Panc1 (cell line): Measurements from ENCODE around the gene PLCH2. TPM values are rescaled to one million over a fixed set of nuclear protein-coding genes. Genes with fewer than 3 reads are reported as not detected.

Experiments
- ATAC-seq: fragments of 200-7000 bp; cut with Tn5 transposase; 2 replicates; pipeline ENCODE4 v1.9.1; 2020; ENCODE audit warnings: mild to moderate bottlenecking, moderate library complexity
- BruUV-seq: library from RNA; stranded (reverse); fragments of 400-500 nt; replicated peaks from 2 replicates; lab custom pipeline; 2021; lab: Mats Ljungman, UMichigan
- CTCF ChIA-PET: fragments of 300-600 bp; sonication (Branson Sonifier 250); formaldehyde crosslinking; loops from one replicate; lab custom pipeline; 2022; ENCODE audit warnings: antibody characterized with exemption; lab: Charles Lee
- POLR2A ChIA-PET: fragments of 300-600 bp; sonication (Branson Sonifier 250); formaldehyde crosslinking; loops from one replicate; lab custom pipeline; 2022; ENCODE audit warnings: antibody characterized with exemption; lab: Charles Lee
- DNase-seq: peaks from one replicate; pipeline ENCODE4 v3.0.0-alpha.2; 2010; ENCODE audit warnings: low read depth, low spot score
- H3K27ac ChIP-seq: 2 replicates; pipeline ENCODE4 v1.5.1; 2011; ENCODE audit warnings: mild to moderate bottlenecking, low read length, inconsistent platforms
- H3K27me3 ChIP-seq: fragments of 200-500 bp; sonication (Bioruptor generic); 2 replicates; pipeline ENCODE4 v1.6.0; 2014; ENCODE audit warnings: low read length, inconsistent platforms; ENCODE audit not compliant: control insufficient read depth, insufficient read depth
- H3K36me3 ChIP-seq: fragments of 200-500 bp; sonication (Bioruptor generic); 2 replicates; pipeline ENCODE4 v1.5.1; 2014; ENCODE audit warnings: inconsistent platforms, mild to moderate bottlenecking, low read length, moderate library complexity; ENCODE audit not compliant: control insufficient read depth, insufficient read depth
- H3K4me1 ChIP-seq: 2 replicates; pipeline ENCODE4 v1.5.1; 2011; ENCODE audit warnings: inconsistent platforms, mild to moderate bottlenecking, low read length, moderate library complexity; ENCODE audit not compliant: control insufficient read depth, insufficient read depth
- H3K4me3 ChIP-seq, 2 experiments: 2 replicates each; pipeline ENCODE4 v1.5.1; 2011 to 2012; ENCODE audit warnings: low read depth in 2 of 2, low read length in 2 of 2, mild to moderate bottlenecking in 2 of 2, inconsistent platforms in 1 of 2, moderate library complexity in 1 of 2
- H3K9me3 ChIP-seq: fragments of 200-500 bp; sonication (Bioruptor generic); 2 replicates; pipeline ENCODE4 v1.5.1; 2014; ENCODE audit warnings: low read depth, mild to moderate bottlenecking, inconsistent platforms, low read length, moderate library complexity; ENCODE audit not compliant: control insufficient read depth, insufficient read depth
- POLR2AphosphoS5 ChIP-seq: IDR thresholded peaks from 2 replicates; pipeline ENCODE4 v1.6.1; 2012; ENCODE audit warnings: mild to moderate bottlenecking, low read depth, low read length, moderate library complexity
- REST ChIP-seq, 2 experiments: IDR thresholded peaks; 2 replicates each; pipeline ENCODE4 v1.6.1; 2011 to 2012; ENCODE audit warnings: low read depth in 2 of 2, control low read depth in 1 of 2, low read length in 1 of 2, mild to moderate bottlenecking in 1 of 2, moderate library complexity in 1 of 2; ENCODE audit not compliant: insufficient read depth in 1 of 2
- SIN3A ChIP-seq: IDR thresholded peaks from 2 replicates; pipeline ENCODE4 v1.6.1; 2012; ENCODE audit warnings: low read depth, mild to moderate bottlenecking, low read length, moderate library complexity, borderline replicate concordance; ENCODE audit not compliant: insufficient read depth
- TCF7L2 ChIP-seq: IDR thresholded peaks from 2 replicates; pipeline ENCODE4 v1.6.1; 2011; ENCODE audit warnings: mild to moderate bottlenecking, low read depth, low read length, inconsistent platforms
- in situ Hi-C: cut with HindIII; loops from 2 replicates; pipeline ENCODE4 v1.10.0; 2016; ENCODE audit warnings: low sequenced_read_pairs, low pct_unique_long_range_greater_than_20kb
- intact Hi-C: fragments of 100-400 bp; cut with micrococcal nuclease; formaldehyde crosslinking; loops from one replicate; pipeline ENCODE4 v1.10.0; 2022; ENCODE audit not compliant: unreplicated experiment
- total RNA-seq: library from RNA; stranded (reverse); gene quantifications from one replicate; pipeline ENCODE4 v1.2.1, GENCODE V29; 2021; ENCODE audit not compliant: unreplicated experiment
- TF ChIP-seq, protein P1 (sequence below): fragments of 450-650 bp; IDR thresholded peaks from 2 replicates; pipeline ENCODE4 v1.5.1; 2017; ENCODE audit warnings: mild to moderate bottlenecking

Gene PLCH2
- total RNA-seq, 1 experiment from 2014 or later: 41.2 TPM

DNA sequence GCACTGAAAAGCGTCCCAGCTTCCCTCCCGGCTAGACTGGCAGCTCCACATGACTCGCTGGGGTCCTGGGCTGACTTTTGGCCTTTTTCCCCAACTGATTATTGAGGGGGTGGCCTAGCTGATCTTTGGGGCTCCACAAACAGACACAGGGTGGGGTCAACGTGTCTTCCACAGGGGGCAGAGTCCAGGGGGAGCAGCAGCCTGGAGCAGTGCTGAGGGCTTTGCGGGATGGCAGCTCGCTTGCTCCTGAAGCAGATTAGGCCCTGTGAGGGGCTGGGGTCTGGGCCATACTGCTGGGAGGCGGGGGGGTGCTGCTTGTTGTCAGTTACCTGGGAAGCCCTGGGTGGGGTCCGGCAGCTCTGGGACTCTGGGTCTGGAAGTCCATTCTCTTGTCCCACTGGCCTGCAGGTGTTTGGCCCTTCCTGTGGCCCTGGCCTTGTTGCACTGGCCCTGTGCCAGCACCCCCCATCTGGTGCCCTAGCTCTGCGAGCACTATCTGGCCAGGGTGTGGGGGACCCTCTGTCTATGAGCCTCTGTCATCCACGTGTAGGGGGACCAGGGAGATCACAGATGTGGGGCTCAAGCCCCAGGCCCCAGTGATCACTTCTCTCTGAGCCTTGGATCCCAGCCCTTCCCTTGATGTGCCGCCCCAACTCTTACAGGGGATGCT lies 66.3 kb downstream of the PLCH2 start:
- H3K27ac ChIP-seq: peak overlapping the region; percentile 70; the same call in 1 of the 2 replicates
- TF ChIP-seq TCF7L2: peak; percentile 70; the same call in 1 of the 2 replicates
- no peak for TF ChIP-seq SIN3A
- POLR2A ChIA-PET: no interaction called here
- ATAC-seq (no peak), DNase-seq (no peak)
- intact Hi-C loops: loop anchor here (10.0 kb wide), 1 partner anchor 78 kb away; no protein-coding TSS in a partner anchor
- BruUV-seq: no TSS peak
- CTCF ChIA-PET: no interaction called here
- H3K4me1 ChIP-seq: peaks cover 43% of the 10 kb centered on the region
- no peaks in the 10 kb centered on the region for H3K27me3 ChIP-seq
- H3K9me3 ChIP-seq: no peaks in the 10 kb centered on the region
- in situ Hi-C loops: no loop called here
- H3K36me3 ChIP-seq: no peaks in the 10 kb centered on the region
- H3K4me3 ChIP-seq: no peak overlapping the region

DNA sequence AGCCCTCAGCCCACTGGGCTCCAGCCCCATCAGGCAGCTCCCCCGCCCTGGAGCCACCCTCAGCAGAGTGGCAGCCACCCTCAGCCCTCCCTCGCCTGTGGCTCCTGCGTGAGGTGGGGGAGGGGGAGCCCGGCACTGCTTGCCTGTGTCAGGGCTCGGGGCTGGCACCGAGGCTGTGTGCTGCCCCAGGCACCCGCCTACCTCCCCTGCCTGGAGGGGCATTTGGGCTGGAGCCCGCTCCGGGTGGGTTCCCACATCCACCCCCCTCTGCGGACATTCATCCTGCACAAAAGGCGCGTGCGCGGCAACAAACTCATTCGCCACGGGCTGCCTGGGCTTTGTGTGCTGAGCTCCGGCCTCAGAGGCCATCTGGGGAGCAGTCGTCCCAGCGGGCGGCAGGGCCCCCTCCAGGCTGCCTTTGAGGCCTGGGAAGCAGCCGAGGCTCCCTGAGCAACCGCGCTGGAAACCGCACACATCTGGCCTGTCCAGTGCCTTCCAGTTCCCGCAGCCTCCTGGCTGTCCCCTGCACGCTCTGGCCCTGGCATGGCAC lies 67.5 kb downstream of the PLCH2 start:
- H3K4me1 ChIP-seq: peaks cover 52% of the 10 kb centered on the region
- POLR2A ChIA-PET: no interaction called here
- H3K36me3 ChIP-seq: no peaks in the 10 kb centered on the region
- H3K9me3 ChIP-seq: no peaks in the 10 kb centered on the region
- intact Hi-C loops (loop anchor here (10.0 kb wide), 1 partner anchor 79 kb away; no protein-coding TSS in a partner anchor), in situ Hi-C loops (no loop called here)
- no TSS peak for BruUV-seq
- DNase-seq (no peak), ATAC-seq (peak; percentile 17)
- CTCF ChIA-PET: interaction anchor here (0.5 to 1.3 kb wide), 3 partner anchors 12 to 129 kb away, joined by 3 to 4 read pairs (median 3); partner anchors contain the start of gene TNFRSF14
- H3K27me3 ChIP-seq: no peaks in the 10 kb centered on the region
- 0 out of 2 replicates have a peak, but pooled peaks have one; percentile 11 for TF ChIP-seq POLR2AphosphoS5
- TF ChIP-seq REST (IDR thresholded peaks at IDR 0.05; ENCODE audit: insufficient read depth in 1 of 2, low read depth in 2 of 2, low read length in 1 of 2): no peak
- peak overlapping the region in 1 of 2 experiments; percentile 31; a peak in 1 of 4 replicates for H3K4me3 ChIP-seq
- peak overlapping the region; percentile 70 for H3K27ac ChIP-seq

DNA sequence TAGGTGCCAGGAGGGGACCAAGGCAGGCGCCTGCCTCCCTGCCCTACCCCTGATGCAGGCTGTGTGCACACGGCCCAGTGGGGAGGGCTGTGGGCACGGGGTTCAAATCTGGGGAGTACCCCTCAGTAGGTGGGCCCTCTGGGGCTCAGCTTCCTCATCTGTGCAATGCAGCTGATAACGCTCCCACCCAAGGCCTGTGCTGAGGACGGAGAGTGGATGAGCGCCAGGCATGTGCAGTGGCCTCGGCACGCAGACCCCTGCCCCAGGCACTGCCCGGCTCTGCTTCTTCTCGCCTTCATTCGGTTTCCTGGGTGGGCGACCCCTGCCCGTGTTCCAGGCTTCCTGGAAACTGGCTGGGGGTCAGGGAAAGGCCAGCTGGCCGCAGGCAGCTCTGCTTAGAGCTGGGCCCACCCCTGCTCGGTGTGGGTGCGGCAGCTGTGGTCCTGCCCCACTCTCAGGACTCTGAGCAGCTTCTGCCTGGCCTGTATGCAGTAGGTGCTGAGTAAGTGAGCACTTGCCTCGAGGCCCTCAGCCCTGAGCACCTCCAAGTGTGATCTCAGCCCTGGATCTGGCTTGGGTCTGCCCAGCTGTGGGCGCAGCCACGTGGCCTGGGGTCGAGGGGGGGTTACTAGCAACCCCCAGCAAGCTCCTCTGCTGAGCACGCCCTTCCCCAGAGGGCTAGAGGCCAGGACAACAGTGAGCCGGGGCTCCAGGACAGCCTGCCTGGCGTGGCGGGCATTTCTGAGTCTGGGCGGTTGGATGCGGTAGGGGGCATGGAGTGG lies 68.2 kb downstream of the PLCH2 start:
- intact Hi-C loops: loop anchor here (10.0 kb wide), 1 partner anchor 79 kb away; no protein-coding TSS in a partner anchor
- ATAC-seq (peak; percentile 19; the same call in 1 of the 2 replicates), DNase-seq (no peak)
- ChIA-PET CTCF (interaction anchor here (0.5 to 1.3 kb wide), 5 partner anchors 12 to 130 kb away, joined by 3 to 8 read pairs (median 4); partner anchors contain the start of gene TNFRSF14), POLR2A (no interaction called here)
- H3K4me3 ChIP-seq: no peak overlapping the region
- H3K27me3 ChIP-seq: no peaks in the 10 kb centered on the region
- TF ChIP-seq TCF7L2: no peak
- no peak for TF ChIP-seq REST (IDR thresholded peaks at IDR 0.05; ENCODE audit: insufficient read depth in 1 of 2, low read depth in 2 of 2, low read length in 1 of 2)
- TF ChIP-seq SIN3A: no peak
- TF ChIP-seq, protein P1, sequence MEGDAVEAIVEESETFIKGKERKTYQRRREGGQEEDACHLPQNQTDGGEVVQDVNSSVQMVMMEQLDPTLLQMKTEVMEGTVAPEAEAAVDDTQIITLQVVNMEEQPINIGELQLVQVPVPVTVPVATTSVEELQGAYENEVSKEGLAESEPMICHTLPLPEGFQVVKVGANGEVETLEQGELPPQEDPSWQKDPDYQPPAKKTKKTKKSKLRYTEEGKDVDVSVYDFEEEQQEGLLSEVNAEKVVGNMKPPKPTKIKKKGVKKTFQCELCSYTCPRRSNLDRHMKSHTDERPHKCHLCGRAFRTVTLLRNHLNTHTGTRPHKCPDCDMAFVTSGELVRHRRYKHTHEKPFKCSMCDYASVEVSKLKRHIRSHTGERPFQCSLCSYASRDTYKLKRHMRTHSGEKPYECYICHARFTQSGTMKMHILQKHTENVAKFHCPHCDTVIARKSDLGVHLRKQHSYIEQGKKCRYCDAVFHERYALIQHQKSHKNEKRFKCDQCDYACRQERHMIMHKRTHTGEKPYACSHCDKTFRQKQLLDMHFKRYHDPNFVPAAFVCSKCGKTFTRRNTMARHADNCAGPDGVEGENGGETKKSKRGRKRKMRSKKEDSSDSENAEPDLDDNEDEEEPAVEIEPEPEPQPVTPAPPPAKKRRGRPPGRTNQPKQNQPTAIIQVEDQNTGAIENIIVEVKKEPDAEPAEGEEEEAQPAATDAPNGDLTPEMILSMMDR: no peak
- no peak for TF ChIP-seq POLR2AphosphoS5
- H3K27ac ChIP-seq: peak overlapping the region; percentile 70
- H3K9me3 ChIP-seq: no peaks in the 10 kb centered on the region
- no TSS peak for BruUV-seq
- peaks cover 57% of the 10 kb centered on the region for H3K4me1 ChIP-seq
- in situ Hi-C loops: no loop called here
- H3K36me3 ChIP-seq: no peaks in the 10 kb centered on the region
